Natural killer cell (primary cell): ENCODE measurements around the gene PIPOX. TPM values are rescaled to one million over a fixed set of nuclear protein-coding genes. Genes with fewer than 3 reads are reported as not detected.

ENCODE experiments used
- ATAC-seq, 3 donors: fragments of 150-1000 bp in 2 of 3; fragments of 200-7000 bp in 1 of 3; cut with Tn5 transposase; 1 replicate in 1 of 3; 2 replicates in 2 of 3; pipeline ENCODE4 v1.10.0; 2021; ENCODE audit warnings: mild to moderate bottlenecking in 2 of 3, moderate library complexity in 2 of 3
- DNase-seq, 2 donors: peaks; one replicate each; pipeline versions ENCODE4 v3.0.0 to v3.0.0-alpha.2; 2013 to 2021; ENCODE audit warnings: mixed read lengths in 1 of 2
- H3K27ac ChIP-seq: one replicate; pipeline ENCODE4 v1.5.1; 2013; ENCODE audit warnings: mild to moderate bottlenecking, low read length
- H3K27me3 ChIP-seq: one replicate; pipeline ENCODE4 v1.6.1; 2013; ENCODE audit warnings: low read length; ENCODE audit not compliant: control insufficient read depth, insufficient read depth
- H3K36me3 ChIP-seq: one replicate; pipeline ENCODE4 v1.6.1; 2013; ENCODE audit warnings: low read length; ENCODE audit not compliant: control insufficient read depth, insufficient read depth
- H3K4me1 ChIP-seq: one replicate; pipeline ENCODE4 v1.6.1; 2013; ENCODE audit warnings: low read length; ENCODE audit not compliant: control insufficient read depth, insufficient read depth
- H3K4me3 ChIP-seq: one replicate; pipeline ENCODE4 v1.5.1; 2013; ENCODE audit warnings: low read length
- H3K9me3 ChIP-seq: one replicate; pipeline ENCODE4 v1.6.1; 2013; ENCODE audit warnings: low read length; ENCODE audit not compliant: control insufficient read depth, insufficient read depth
- H3K27ac Mint-ChIP-seq, 2 donors: one replicate each; pipeline ENCODE4 v1.8.0; 2022; ENCODE audit warnings: mild to moderate bottlenecking in 2 of 2, mixed read lengths in 2 of 2, moderate library complexity in 1 of 2
- H3K27me3 Mint-ChIP-seq, 2 donors: one replicate each; pipeline ENCODE4 v1.8.0; 2022; ENCODE audit warnings: low read depth in 2 of 2, mixed read lengths in 2 of 2
- H3K36me3 Mint-ChIP-seq: one replicate; pipeline ENCODE4 v1.8.0; 2022; ENCODE audit warnings: mixed read lengths
- H3K4me1 Mint-ChIP-seq, 2 donors: one replicate each; pipeline ENCODE4 v1.8.0; 2022; ENCODE audit warnings: mixed read lengths in 2 of 2
- H3K4me3 Mint-ChIP-seq: one replicate; pipeline ENCODE4 v1.8.0; 2022; ENCODE audit warnings: mild to moderate bottlenecking, moderate library complexity, mixed read lengths
- H3K9me3 Mint-ChIP-seq, 2 donors: one replicate each; pipeline ENCODE4 v1.8.0; 2022; ENCODE audit warnings: mixed read lengths in 2 of 2
- CTCF ChIP-seq: fragments of 200-600 bp; IDR thresholded peaks from one replicate; pipeline ENCODE4 v1.8.0; 2022; ENCODE audit warnings: antibody characterized with exemption
- WGBS: methylation state at CpG from one replicate; pipeline ENCODE4 v1.1.7; 2013; ENCODE audit warnings: missing lambda C conversion rate; ENCODE audit not compliant: insufficient coverage; 5-methylcytosine and 5-hydroxymethylcytosine counted together
- intact Hi-C: fragments of 100-400 bp; cut with micrococcal nuclease; formaldehyde crosslinking; loops from one replicate; pipeline ENCODE4 v1.14.2; 2022
- total RNA-seq, 4 donors: library from RNA; stranded (reverse); fragments of 120-200 nt in 1 of 4; gene quantifications; one replicate each; pipeline versions ENCODE4 v1.2.3 to v1.2.4, GENCODE V29; 2013 to 2022

PIPOX gene
- total RNA-seq, 3 donors from 2014 or later (not counting 1 experiment from before 2014, with no cell fraction given) = 3.0 to 5.8 (median 3.4) TPM

DNA sequence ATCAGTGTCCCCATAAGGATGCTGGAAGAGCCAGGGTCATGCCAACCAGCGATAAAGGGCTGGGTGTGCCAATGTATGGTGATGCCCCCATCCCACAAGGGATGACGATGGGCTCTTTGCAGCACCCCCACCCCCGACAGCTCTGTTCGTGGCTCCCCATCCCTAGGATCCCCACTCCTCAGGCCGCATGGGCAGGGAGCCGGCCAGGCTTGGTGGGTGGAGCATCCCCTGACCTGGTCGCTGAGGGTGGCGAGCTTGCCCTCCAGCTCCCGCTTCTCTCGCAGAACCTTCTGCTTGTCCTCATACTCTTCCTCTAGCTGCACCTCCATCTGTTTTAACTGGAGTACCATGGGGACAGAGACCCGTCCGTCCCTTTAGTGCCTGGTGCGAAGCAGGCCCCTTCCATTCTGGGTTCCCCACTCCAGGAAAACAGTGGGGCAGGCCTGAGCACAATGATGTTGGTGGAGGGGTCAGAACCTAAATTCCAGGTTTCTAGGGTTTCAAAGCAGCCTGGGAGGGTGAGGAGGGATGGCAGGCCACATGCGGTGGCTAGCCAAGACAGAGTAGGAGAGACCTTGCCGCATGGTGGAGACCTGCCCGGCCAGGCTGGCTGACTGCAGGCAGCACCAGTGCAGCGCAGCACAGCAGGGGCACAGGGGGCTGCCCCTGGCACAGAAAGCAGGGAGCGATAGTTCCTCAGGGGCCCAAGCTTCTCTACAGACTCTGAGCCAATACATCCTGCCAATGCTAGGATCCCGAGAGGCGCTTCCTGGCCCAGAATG is 50.3 kb downstream of the PIPOX start:
- WGBS = 96% methylated on average over 20 of the region's 20 CpGs
- intact Hi-C loops = no loop called here
- Histone ChIP-seq H3K4me3 (no peak overlapping the region), H3K27ac (no peak overlapping the region), H3K4me1 (no peaks in the 10 kb centered on the region), H3K9me3 (no peaks in the 10 kb centered on the region), H3K27me3 (no peaks in the 10 kb centered on the region), H3K36me3 (peaks cover 90% of the 10 kb centered on the region)
- Mint-ChIP-seq H3K36me3 (peaks cover 20% of the 10 kb centered on the region), H3K4me1 (no peaks in the 10 kb centered on the region), H3K4me3 (no peak overlapping the region), H3K9me3 (no peaks in the 10 kb centered on the region), H3K27ac (no peak overlapping the region), H3K27me3 (no peaks in the 10 kb centered on the region)
- ATAC-seq = no peak
- no peak for TF ChIP-seq CTCF
- DNase-seq = no peak

DNA sequence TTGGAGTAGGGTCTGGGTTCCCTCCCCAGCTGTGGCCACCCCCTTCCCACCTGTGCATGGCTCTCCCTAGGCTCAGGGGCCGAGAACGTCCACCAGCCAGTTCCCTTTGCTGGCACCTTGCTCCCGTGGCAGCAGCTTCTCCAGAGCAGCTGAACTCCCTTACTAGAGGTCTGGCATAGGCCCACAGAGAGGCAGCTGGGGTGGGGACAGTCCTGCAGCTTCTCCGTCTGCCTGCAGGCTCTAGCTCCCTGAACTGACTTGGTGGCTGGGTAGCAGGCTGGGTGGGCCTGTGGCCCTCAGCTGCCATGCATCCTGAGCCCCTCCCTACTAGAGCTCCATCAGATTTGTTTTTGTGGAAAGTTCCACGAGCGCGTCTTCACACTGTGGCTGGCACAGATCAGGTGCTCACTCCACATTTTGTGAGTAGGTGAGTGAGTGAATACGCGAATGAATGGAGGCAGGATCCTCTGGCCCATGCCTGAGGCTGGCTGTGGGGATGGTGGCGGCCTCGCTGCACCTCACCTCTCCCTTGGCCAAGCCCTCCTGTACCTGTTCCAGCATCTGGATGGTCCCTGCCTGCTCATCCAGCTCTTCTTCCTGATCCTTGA is 51.3 kb downstream of the PIPOX start:
- intact Hi-C loops = no loop called here
- Mint-ChIP-seq H3K27ac (no peak overlapping the region), H3K9me3 (no peaks in the 10 kb centered on the region)

DNA sequence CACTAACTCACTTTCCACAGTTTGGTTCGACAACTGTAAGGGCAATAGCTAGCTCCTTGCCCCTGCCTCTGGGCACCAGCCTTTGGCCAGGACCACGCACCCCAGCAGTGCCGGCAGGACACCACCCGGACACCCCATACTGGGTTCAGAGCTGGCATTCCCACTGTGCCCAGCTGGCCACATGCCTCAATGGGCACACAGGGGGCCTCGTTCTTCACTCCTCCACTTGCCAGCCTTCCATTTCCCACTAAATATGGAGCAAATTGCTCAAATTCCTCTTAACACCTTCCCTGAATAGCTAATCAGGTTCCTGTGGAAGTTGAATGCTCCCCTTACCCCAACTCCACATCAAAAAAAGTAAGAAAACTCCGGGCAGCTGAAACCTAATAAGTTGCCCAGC is 52.5 kb downstream of the PIPOX start:
- Histone ChIP-seq H3K4me1 (no peaks in the 10 kb centered on the region), H3K9me3 (no peaks in the 10 kb centered on the region), H3K27ac (no peak overlapping the region), H3K4me3 (no peak overlapping the region), H3K36me3 (peaks cover 93% of the 10 kb centered on the region), H3K27me3 (no peaks in the 10 kb centered on the region)
- intact Hi-C loops = no loop called here
- DNase-seq (no peak), ATAC-seq (no peak)
- H3K4me1 Mint-ChIP-seq = no peaks in the 10 kb centered on the region
- H3K9me3 Mint-ChIP-seq = no peaks in the 10 kb centered on the region
- no peaks in the 10 kb centered on the region for H3K27me3 Mint-ChIP-seq
- peak overlapping the region in 1 of 2 donors; percentile 4 for H3K27ac Mint-ChIP-seq
- 97% methylated on average over 6 of the region's 6 CpGs for WGBS
- H3K4me3 Mint-ChIP-seq = no peak overlapping the region
- no peak for TF ChIP-seq CTCF
- H3K36me3 Mint-ChIP-seq = peaks cover 7% of the 10 kb centered on the region

More for the DNA sequence above, 51.3 kb downstream of the PIPOX start:
- Histone ChIP-seq H3K27me3 (no peaks in the 10 kb centered on the region), H3K4me1 (no peaks in the 10 kb centered on the region), H3K4me3 (no peak overlapping the region), H3K36me3 (peaks cover 96% of the 10 kb centered on the region), H3K27ac (no peak overlapping the region), H3K9me3 (no peaks in the 10 kb centered on the region)
- ATAC-seq (no peak), DNase-seq (no peak)
- H3K4me1 Mint-ChIP-seq = no peaks in the 10 kb centered on the region
- H3K36me3 Mint-ChIP-seq = peaks cover 12% of the 10 kb centered on the region
- no peak overlapping the region for H3K4me3 Mint-ChIP-seq
- no peak for TF ChIP-seq CTCF
- H3K27me3 Mint-ChIP-seq = no peaks in the 10 kb centered on the region
- 97% methylated on average over 11 of the region's 11 CpGs for WGBS
